K562 (cell line): Measurements from ENCODE around the gene ATP8B4. TPM values are rescaled to one million over a fixed set of nuclear protein-coding genes. Genes with fewer than 3 reads are reported as not detected.

Source experiments
- ATAC-seq: fragments of 200-7000 bp; cut with Tn5 transposase; 3 replicates; pipeline ENCODE4 v1.9.1; 2020; ENCODE audit warnings: moderate library complexity
- BruUV-seq: library from RNA; stranded (reverse); fragments of 400-500 nt; replicated peaks from 2 replicates; lab custom pipeline; 2021; lab: Mats Ljungman, UMichigan
- CTCF ChIA-PET: fragments of 300-600 bp; formaldehyde crosslinking; extraction: SDS; loops from one replicate; lab custom pipeline; 2021; ENCODE audit warnings: low intra/inter-chr PET ratio; lab: Yijun Ruan, JAX
- POLR2A ChIA-PET: fragments of 300-600, 350-650 bp; sonication (Branson Sonifier 250); formaldehyde crosslinking; extraction: SDS; loops from one replicate; lab custom pipeline; 2021; ENCODE audit warnings: antibody characterized with exemption, inconsistent platforms; lab: Yijun Ruan, JAX
- DNase-seq, 4 experiments: peaks; one replicate each; pipeline versions ENCODE4 v3.0.0 to v3.0.0-alpha.2; 2011 to 2018; ENCODE audit warnings: low spot score in 3 of 4, mixed read lengths in 3 of 4; ENCODE audit errors: extremely low read depth in 1 of 4
- FAIRE-seq: peaks from 2 replicates; lab custom pipeline; 2011; peaks lifted over from hg19 to GRCh38; lab: Jason Lieb, UNC
- H2AFZ ChIP-seq: 2 replicates; pipeline ENCODE4 v1.6.0; 2011; ENCODE audit warnings: low read depth, low read length, control low read depth, inconsistent platforms
- H3K27ac ChIP-seq: fragments of 200-600 bp; 3 replicates; pipeline ENCODE4 v1.8.0; 2011; ENCODE audit warnings: low read depth, mild to moderate bottlenecking, control low read depth, inconsistent platforms, low read length, moderate library complexity, mixed read lengths; ENCODE audit errors: extremely low read depth
- H3K27me3 ChIP-seq, 2 experiments: fragments of 300-600 bp in 1 of 2; 2 replicates in 1 of 2; 3 replicates in 1 of 2; pipeline versions ENCODE4 v1.6.0 to v1.8.0; 2011; ENCODE audit warnings: inconsistent platforms in 2 of 2, low read length in 2 of 2, mild to moderate bottlenecking in 1 of 2, mixed read lengths in 1 of 2, moderate library complexity in 1 of 2; ENCODE audit not compliant: control insufficient read depth in 2 of 2, insufficient read depth in 2 of 2
- H3K36me3 ChIP-seq: fragments of 300-600 bp; 3 replicates; pipeline ENCODE4 v1.8.0; 2011; ENCODE audit warnings: mild to moderate bottlenecking, low read length, inconsistent platforms; ENCODE audit not compliant: control insufficient read depth, insufficient read depth
- H3K4me1 ChIP-seq, 2 experiments: fragments of 200-600 bp in 1 of 2; replicated peaks in 1 of 2; 2 replicates in 1 of 2; 3 replicates in 1 of 2; pipeline versions ENCODE4 v1.5.1 to v1.8.0; 2011; ENCODE audit warnings: inconsistent platforms in 2 of 2, low read length in 2 of 2, mild to moderate bottlenecking in 1 of 2, mixed read lengths in 1 of 2, moderate library complexity in 1 of 2; ENCODE audit not compliant: control insufficient read depth in 2 of 2, insufficient read depth in 2 of 2
- H3K4me2 ChIP-seq: 2 replicates; pipeline ENCODE4 v1.6.1; 2011; ENCODE audit warnings: low read length, control low read depth, inconsistent platforms, mixed read lengths; ENCODE audit not compliant: insufficient read depth
- H3K4me3 ChIP-seq: fragments of 200-600 bp; sonication (generic), shearing (Covaris generic); 2 replicates; pipeline ENCODE4 v1.5.1; 2016; ENCODE audit warnings: control low read depth, inconsistent platforms
- H3K79me2 ChIP-seq: fragments of 200-600 bp; 3 replicates; pipeline ENCODE4 v1.8.0; 2011; ENCODE audit warnings: low read length, inconsistent platforms; ENCODE audit not compliant: control insufficient read depth, insufficient read depth
- H3K9ac ChIP-seq, 2 experiments: 2 replicates each; pipeline versions ENCODE4 v1.6.0 to v1.6.1; 2011; ENCODE audit warnings: low read depth in 2 of 2, low read length in 2 of 2, control low read depth in 1 of 2, inconsistent platforms in 1 of 2, mild to moderate bottlenecking in 1 of 2, mixed read lengths in 1 of 2; ENCODE audit not compliant: insufficient read depth in 1 of 2
- H3K9me1 ChIP-seq: one replicate; pipeline ENCODE4 v1.6.0; 2011; ENCODE audit warnings: inconsistent platforms, mild to moderate bottlenecking, low read length, moderate library complexity; ENCODE audit not compliant: control insufficient read depth, insufficient read depth
- H3K9me3 ChIP-seq: replicated peaks from 2 replicates; pipeline ENCODE4 v1.5.1; 2011; ENCODE audit warnings: low read depth, low read length, inconsistent platforms; ENCODE audit not compliant: control insufficient read depth, insufficient read depth
- H4K20me1 ChIP-seq: replicated peaks from 2 replicates; pipeline ENCODE4 v1.6.1; 2011; ENCODE audit warnings: low read length, inconsistent platforms, mixed read lengths; ENCODE audit not compliant: control insufficient read depth, insufficient read depth
- C11orf30 ChIP-seq: fragments of 450-650 bp; IDR thresholded peaks from 2 replicates; pipeline ENCODE4 v1.6.1; 2016; ENCODE audit warnings: low read depth, mild to moderate bottlenecking
- CEBPG ChIP-seq, 3 experiments: fragments of 200-800 bp in 1 of 3; sonication (Bioruptor generic) in 1 of 3; sonication (generic) in 1 of 3; formaldehyde crosslinking in 1 of 3; IDR thresholded peaks in 2 of 3; conservative IDR thresholded peaks in 1 of 3; 2 replicates each; pipeline versions ENCODE4 v1.6.1 to v1.8.0; 2016 to 2022; ENCODE audit warnings: missing compliant biosample characterization in 2 of 3, missing genetic modification characterization in 2 of 3, mild to moderate bottlenecking in 1 of 3, missing genetic modification reagents in 1 of 3
- CHCHD3 ChIP-seq: fragments of 250-450 bp; sonication (Bioruptor Pico); IDR thresholded peaks from 2 replicates; pipeline ENCODE4 v2.1.2; 2022; ENCODE audit warnings: mild to moderate bottlenecking
- CSDE1 ChIP-seq, 2 experiments: fragments of 450-650 bp; IDR thresholded peaks; 2 replicates each; pipeline ENCODE4 v1.6.1; 2016; ENCODE audit warnings: mild to moderate bottlenecking in 1 of 2
- EP400 ChIP-seq: fragments of 450-650 bp; IDR thresholded peaks from 2 replicates; pipeline ENCODE4 v1.6.1; 2017; ENCODE audit warnings: antibody characterized with exemption, mild to moderate bottlenecking, moderate library complexity
- HNRNPK ChIP-seq: fragments of 200-400 bp; formaldehyde crosslinking; IDR thresholded peaks from one replicate; pipeline ENCODE4 v1.6.1; 2018; ENCODE audit warnings: mild to moderate bottlenecking, low read depth, low read length; ENCODE audit not compliant: poor library complexity, severe bottlenecking
- MECOM ChIP-seq: fragments of 250-450 bp; sonication (Bioruptor Pico); IDR thresholded peaks from 2 replicates; pipeline ENCODE4 v1.8.0; 2022; ENCODE audit warnings: inconsistent platforms
- MXI1 ChIP-seq: IDR thresholded peaks from 2 replicates; pipeline ENCODE4 v1.6.1; 2011; ENCODE audit warnings: low read depth, mild to moderate bottlenecking, improper control_type of control experiment, low read length
- POLR2AphosphoS2 ChIP-seq: IDR thresholded peaks from 2 replicates; pipeline ENCODE4 v1.6.1; 2012; ENCODE audit warnings: low read length, improper control_type of control experiment
- SPI1 ChIP-seq: IDR thresholded peaks from 2 replicates; pipeline ENCODE4 v1.6.1; 2011; ENCODE audit warnings: low read depth, low read length, control low read depth, borderline replicate concordance
- WGBS: fragments of 100-300 bp; shearing (Covaris generic); methylation state at CpG from one replicate; pipeline ENCODE4 v1.1.6; 2016; ENCODE audit warnings: low coverage, mixed read lengths; ENCODE audit not compliant: insufficient coverage; ENCODE audit errors: missing lambda C conversion rate; 5-methylcytosine and 5-hydroxymethylcytosine counted together
- in situ Hi-C: fragments of 300-500 bp; cut with MboI; formaldehyde crosslinking; loops from 4 replicates; pipeline ENCODE4 v1.15.0; 2018; ENCODE audit warnings: inconsistent platforms, mixed read lengths
- intact Hi-C: fragments of 100-400 bp; cut with micrococcal nuclease; formaldehyde crosslinking; loops from 2 replicates; pipeline ENCODE4 v1.14.2; 2022
- polyA plus RNA-seq, 8 experiments: library from polyadenylated mRNA; depleted of rRNA in 4 of 8; stranded (reverse) in 5 of 8; unstranded in 3 of 8; fragments of >200 nt; fragmentation: Nextera tagmentation in 2 of 8; fragmentation: Illumina TruSeq in 1 of 8; extraction: Ambion mirVana in 2 of 8; extraction: Trizol in 1 of 8; gene quantifications; 2 replicates each; pipeline versions ENCODE4 v1.2.1 to v1.2.3, GENCODE V29; 2011 to 2014; ENCODE audit warnings: inconsistent platforms in 1 of 8, missing spikeins in 1 of 8
- total RNA-seq, 7 experiments: library from RNA; depleted of rRNA in 6 of 7; stranded (reverse); fragments of >200 nt in 6 of 7; fragmentation: Illumina TruSeq in 2 of 7; extraction: Trizol in 2 of 7; gene quantifications; 2 replicates each; pipeline versions ENCODE4 v1.2.1 to v1.2.3, GENCODE V29; 2011 to 2021; ENCODE audit warnings: low replicate concordance in 1 of 7
- TF ChIP-seq, protein P1 (sequence below): fragments of 250-450 bp; sonication (Bioruptor Pico); IDR thresholded peaks from 2 replicates; pipeline ENCODE4 v1.5.0; 2022; ENCODE audit warnings: mild to moderate bottlenecking
- TF ChIP-seq, protein P2 (sequence below): conservative IDR thresholded peaks from 2 replicates; pipeline ENCODE4 v1.6.1; 2011; ENCODE audit warnings: low read depth, mild to moderate bottlenecking, low read length; ENCODE audit not compliant: control insufficient read depth

The ATP8B4 gene
- total and polyA plus RNA-seq, 9 of the 15 experiments (the other 6 are each of a cell fraction or from before 2014, with no cell fraction given), result 0.14 to 2.5 (median 0.44) TPM

DNA sequence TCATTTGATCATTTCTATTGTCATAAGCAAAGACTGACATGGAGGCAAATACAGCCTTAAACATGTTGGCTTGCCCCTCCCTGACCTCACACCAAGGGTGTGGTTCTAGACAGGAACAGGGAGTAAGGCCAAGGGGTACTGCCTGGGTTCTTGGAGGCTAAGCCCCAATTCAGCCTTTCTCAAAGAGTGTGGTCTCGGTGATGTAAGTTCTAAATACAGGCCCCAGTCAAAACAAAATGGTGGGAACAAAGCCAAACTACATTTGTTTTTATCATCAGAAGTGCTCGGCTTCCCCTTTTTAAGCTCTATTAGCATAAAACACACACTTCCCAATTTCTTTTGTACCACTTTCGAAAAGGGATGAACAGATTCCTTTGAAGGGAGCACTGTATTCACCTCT lies 129.5 kb downstream of the ATP8B4 start:
- H3K79me2 ChIP-seq, result no peaks in the 10 kb centered on the region
- WGBS, result 0% methylated on average over 3 of the region's 3 CpGs

DNA sequence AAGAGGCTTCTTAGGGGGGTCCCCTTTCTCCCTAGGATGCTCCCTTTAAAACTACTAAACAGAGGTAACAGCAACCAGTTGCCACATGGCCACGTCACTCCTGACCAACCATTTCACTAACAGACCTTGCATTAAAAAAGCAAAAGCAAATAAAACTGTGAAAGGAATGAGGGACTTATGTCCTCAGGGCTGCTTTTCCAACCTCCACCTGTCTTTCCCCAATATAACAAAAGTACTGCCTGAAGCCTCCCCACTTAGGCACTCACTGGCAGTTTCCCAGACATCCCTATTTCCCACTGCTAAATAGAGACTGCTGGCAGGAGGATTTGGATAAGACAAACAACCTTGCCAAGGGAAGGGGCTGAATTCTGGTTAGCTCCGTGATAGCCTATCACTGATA lies 130.3 kb downstream of the ATP8B4 start:
- DNase-seq, result no peak
- intact Hi-C loops (no loop called here), in situ Hi-C loops (no loop called here)
- 0% methylated on average over 2 of the region's 2 CpGs for WGBS
- no peaks in the 10 kb centered on the region for H3K9me3 ChIP-seq
- H3K27ac ChIP-seq, result no peak overlapping the region
- no peak overlapping the region for H3K9ac ChIP-seq
- H3K79me2 ChIP-seq, result no peaks in the 10 kb centered on the region
- H3K4me1 ChIP-seq, result no peaks in the 10 kb centered on the region; a peak in 1 of 5 replicates
- ATAC-seq, result no peak
- ChIA-PET POLR2A (no interaction called here), CTCF (interaction anchor here (0.7 kb wide), 1 partner anchor 80 kb away, joined by 3 read pairs; no protein-coding TSS in a partner anchor)
- H3K27me3 ChIP-seq, result no peaks in the 10 kb centered on the region; a peak in 1 of 5 replicates
- H3K4me3 ChIP-seq, result no peak overlapping the region
- H3K9me1 ChIP-seq, result no peaks in the 10 kb centered on the region
- no TSS peak for BruUV-seq
- FAIRE-seq, result no peak
- no peak overlapping the region for H3K4me2 ChIP-seq
- H2AFZ ChIP-seq, result no peak overlapping the region
- H4K20me1 ChIP-seq, result no peaks in the 10 kb centered on the region
- H3K36me3 ChIP-seq, result no peaks in the 10 kb centered on the region
- TF ChIP-seq POLR2AphosphoS2, result no peak
- no peak for TF ChIP-seq HNRNPK
- no peak for TF ChIP-seq CEBPG (CRISPR knock-in tag; IDR thresholded peaks at IDR 0.05)
- TF ChIP-seq CEBPG (tag; conservative IDR thresholded peaks at IDR 0.05 in 1 of 2, IDR thresholded peaks at IDR 0.05 in 1 of 2), result no peak
- TF ChIP-seq, protein P1, sequence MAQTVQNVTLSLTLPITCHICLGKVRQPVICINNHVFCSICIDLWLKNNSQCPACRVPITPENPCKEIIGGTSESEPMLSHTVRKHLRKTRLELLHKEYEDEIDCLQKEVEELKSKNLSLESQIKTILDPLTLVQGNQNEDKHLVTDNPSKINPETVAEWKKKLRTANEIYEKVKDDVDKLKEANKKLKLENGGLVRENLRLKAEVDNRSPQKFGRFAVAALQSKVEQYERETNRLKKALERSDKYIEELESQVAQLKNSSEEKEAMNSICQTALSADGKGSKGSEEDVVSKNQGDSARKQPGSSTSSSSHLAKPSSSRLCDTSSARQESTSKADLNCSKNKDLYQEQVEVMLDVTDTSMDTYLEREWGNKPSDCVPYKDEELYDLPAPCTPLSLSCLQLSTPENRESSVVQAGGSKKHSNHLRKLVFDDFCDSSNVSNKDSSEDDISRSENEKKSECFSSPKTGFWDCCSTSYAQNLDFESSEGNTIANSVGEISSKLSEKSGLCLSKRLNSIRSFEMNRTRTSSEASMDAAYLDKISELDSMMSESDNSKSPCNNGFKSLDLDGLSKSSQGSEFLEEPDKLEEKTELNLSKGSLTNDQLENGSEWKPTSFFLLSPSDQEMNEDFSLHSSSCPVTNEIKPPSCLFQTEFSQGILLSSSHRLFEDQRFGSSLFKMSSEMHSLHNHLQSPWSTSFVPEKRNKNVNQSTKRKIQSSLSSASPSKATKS (CRISPR knock-in tag), result no peak
- TF ChIP-seq MECOM (CRISPR knock-in tag), result no peak
- no peak for TF ChIP-seq CSDE1 (IDR thresholded peaks at IDR 0.05)
- no peak for TF ChIP-seq EP400

More for the DNA sequence above, 129.5 kb downstream of the ATP8B4 start:
- Histone ChIP-seq H3K9me1 (no peaks in the 10 kb centered on the region), H3K9ac (no peak overlapping the region), H3K9me3 (no peaks in the 10 kb centered on the region), H3K4me1 (no peaks in the 10 kb centered on the region; a peak in 1 of 5 replicates), H2AFZ (no peak overlapping the region), H4K20me1 (no peaks in the 10 kb centered on the region), H3K36me3 (no peaks in the 10 kb centered on the region), H3K4me2 (no peak overlapping the region), H3K27me3 (no peaks in the 10 kb centered on the region; a peak in 1 of 5 replicates), H3K27ac (no peak overlapping the region), H3K4me3 (no peak overlapping the region)
- no peak for ATAC-seq
- ChIA-PET POLR2A (no interaction called here), CTCF (no interaction called here)
- in situ Hi-C loops (no loop called here), intact Hi-C loops (no loop called here)
- TF ChIP-seq, protein P2, sequence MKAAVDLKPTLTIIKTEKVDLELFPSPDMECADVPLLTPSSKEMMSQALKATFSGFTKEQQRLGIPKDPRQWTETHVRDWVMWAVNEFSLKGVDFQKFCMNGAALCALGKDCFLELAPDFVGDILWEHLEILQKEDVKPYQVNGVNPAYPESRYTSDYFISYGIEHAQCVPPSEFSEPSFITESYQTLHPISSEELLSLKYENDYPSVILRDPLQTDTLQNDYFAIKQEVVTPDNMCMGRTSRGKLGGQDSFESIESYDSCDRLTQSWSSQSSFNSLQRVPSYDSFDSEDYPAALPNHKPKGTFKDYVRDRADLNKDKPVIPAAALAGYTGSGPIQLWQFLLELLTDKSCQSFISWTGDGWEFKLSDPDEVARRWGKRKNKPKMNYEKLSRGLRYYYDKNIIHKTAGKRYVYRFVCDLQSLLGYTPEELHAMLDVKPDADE, result no peak
- TF ChIP-seq C11orf30 (no peak), CHCHD3 (no peak), SPI1 (peak; percentile 55; the same call in 1 of the 2 replicates), MECOM (CRISPR knock-in tag) (no peak), MXI1 (no peak)
- FAIRE-seq, result no peak
- no TSS peak for BruUV-seq
- no peak for DNase-seq
